CD1c-positive myeloid dendritic cell (primary cell): ENCODE results near the gene CAPN14.
"Not testable (repeated sequence)": the region's sequence is repeated elsewhere in the genome, so short reads cannot be mapped to it uniquely, and the experiment has no call there.

Experiments used
- DNase-seq: peaks from one replicate; pipeline ENCODE4 v3.0.0-alpha.2; 2016; ENCODE audit errors: extremely low spot score

The CAPN14 gene

GRCh38 chr2:31196622-31197021, 20.7 kb downstream of the CAPN14 start:
- no peak for DNase-seq

GRCh38 chr2:31193806-31194205, 23.5 kb downstream of the CAPN14 start:
- DNase-seq = no peak

- DNase-seq = no peak
These were observed 24.4 kb downstream of the CAPN14 start for GRCh38 chr2:31192851-31193392.

- DNase-seq = no peak
These were observed 24.9 kb downstream of the CAPN14 start for GRCh38 chr2:31192396-31192795.

- no peak for DNase-seq
These were observed 25.4 kb downstream of the CAPN14 start for GRCh38 chr2:31191931-31192330.

- DNase-seq = no peak
These were observed 27.1 kb downstream of the CAPN14 start for GRCh38 chr2:31190188-31190587.

- DNase-seq = no peak
These were observed 28.2 kb downstream of the CAPN14 start for GRCh38 chr2:31189141-31189540.

GRCh38 chr2:31188131-31188530, 29.2 kb downstream of the CAPN14 start:
- DNase-seq = no peak

GRCh38 chr2:31187166-31187565, 30.1 kb downstream of the CAPN14 start:
- no peak for DNase-seq

GRCh38 chr2:31183973-31184372, 33.3 kb downstream of the CAPN14 start:
- not testable (repeated sequence) for DNase-seq

- DNase-seq = no peak
These were observed 40.6 kb downstream of the CAPN14 start for GRCh38 chr2:31176742-31177141.

- no peak for DNase-seq
These were observed 46.2 kb downstream of the CAPN14 start for GRCh38 chr2:31171142-31171541.

GRCh38 chr2:31170071-31170698, 47.1 kb downstream of the CAPN14 start:
- peak; percentile 73 for DNase-seq

GRCh38 chr2:31168291-31168690, 49.0 kb downstream of the CAPN14 start:
- DNase-seq = no peak

GRCh38 chr2:31166925-31167324, 50.4 kb downstream of the CAPN14 start:
- no peak for DNase-seq

- no peak for DNase-seq
These were observed 54.2 kb downstream of the CAPN14 start for GRCh38 chr2:31163011-31163539.

GRCh38 chr2:31161637-31162036, 55.7 kb downstream of the CAPN14 start:
- DNase-seq = no peak

- DNase-seq = no peak
These were observed 65.8 kb downstream of the CAPN14 start for GRCh38 chr2:31151501-31151900.

- no peak for DNase-seq
These were observed 67.1 kb downstream of the CAPN14 start for GRCh38 chr2:31150120-31150670.

GRCh38 chr2:31148514-31148913, 68.8 kb downstream of the CAPN14 start:
- DNase-seq = no peak

GRCh38 chr2:31147645-31148044, 69.7 kb downstream of the CAPN14 start:
- no peak for DNase-seq

- DNase-seq = no peak
These were observed 75.2 kb downstream of the CAPN14 start for GRCh38 chr2:31142110-31142509.

- DNase-seq = no peak
These were observed 75.8 kb downstream of the CAPN14 start for GRCh38 chr2:31141443-31142085.
